Prostate gland (tissue), 2 donors: ENCODE results near the gene ABCA2.

Source experiments
- CTCF ChIP-seq, 4 experiments: fragments of 200-600 bp in 2 of 4; fragments of 450-650 bp in 2 of 4; sonication (generic) in 2 of 4; IDR thresholded peaks; 1 replicate in 3 of 4; 2 replicates in 1 of 4; pipeline ENCODE4 v1.5.1; 2016 to 2019; ENCODE audit warnings: antibody characterized with exemption in 4 of 4, mild to moderate bottlenecking in 2 of 4, moderate library complexity in 2 of 4
- POLR2A ChIP-seq: fragments of 450-650 bp; IDR thresholded peaks from one replicate; pipeline ENCODE4 v1.6.1; 2016; ENCODE audit warnings: antibody characterized with exemption, mild to moderate bottlenecking

GRCh38 chr9:137042751-137043727 lies 15.0 kb upstream of the ABCA2 start:
- TF ChIP-seq CTCF (IDR thresholded peaks at IDR 0.05): no peak
- no peak for TF ChIP-seq POLR2A
